HepG2 (cell line): ENCODE results near the gene SOX12. TPM values are rescaled to one million over a fixed set of nuclear protein-coding genes. Genes with fewer than 3 reads are reported as not detected.

Experiments used
- ARHGAP35 ChIP-seq: sonication (generic); formaldehyde crosslinking; IDR thresholded peaks from 2 replicates; pipeline ENCODE4 v1.9.0; 2022; ENCODE audit warnings: mild to moderate bottlenecking, inconsistent platforms, moderate library complexity, missing genetic modification reagents, borderline replicate concordance
- CAMTA2 ChIP-seq: sonication (generic); formaldehyde crosslinking; IDR thresholded peaks from 2 replicates; pipeline ENCODE4 v1.4.0; 2020; ENCODE audit warnings: mild to moderate bottlenecking, missing genetic modification reagents, borderline replicate concordance
- CENPX ChIP-seq: sonication (generic); formaldehyde crosslinking; IDR thresholded peaks from 2 replicates; pipeline ENCODE4 v1.9.0; 2021; ENCODE audit warnings: mild to moderate bottlenecking, missing genetic modification reagents, moderate library complexity
- DR1 ChIP-seq: sonication (generic); formaldehyde crosslinking; IDR thresholded peaks from 2 replicates; pipeline ENCODE4 v1.8.0; 2021; ENCODE audit warnings: mild to moderate bottlenecking, missing genetic modification reagents, inconsistent platforms
- IKZF1 ChIP-seq: fragments of 450-650 bp; IDR thresholded peaks from 2 replicates; pipeline ENCODE4 v1.7.1; 2016
- NONO ChIP-seq, 2 experiments: fragments of 450-650 bp in 1 of 2; sonication (generic) in 1 of 2; formaldehyde crosslinking in 1 of 2; IDR thresholded peaks in 1 of 2; conservative IDR thresholded peaks in 1 of 2; 2 replicates each; pipeline versions ENCODE4 v1.6.1 to v1.8.0; 2017 to 2022; ENCODE audit warnings: mild to moderate bottlenecking in 1 of 2, missing genetic modification reagents in 1 of 2, moderate library complexity in 1 of 2
- NR2F6 ChIP-seq, 2 experiments: IDR thresholded peaks; 2 replicates each; pipeline ENCODE4 v1.6.1; 2016; ENCODE audit warnings: antibody characterized with exemption in 1 of 2, mild to moderate bottlenecking in 1 of 2
- ONECUT2 ChIP-seq: sonication (generic); formaldehyde crosslinking; IDR thresholded peaks from 2 replicates; pipeline ENCODE4 v1.4.0; 2020; ENCODE audit warnings: missing genetic modification reagents
- SIX1 ChIP-seq: sonication (generic); formaldehyde crosslinking; IDR thresholded peaks from 2 replicates; pipeline ENCODE4 v1.4.0; 2020; ENCODE audit warnings: missing genetic modification reagents, borderline replicate concordance
- SMAD9 ChIP-seq: sonication (generic); formaldehyde crosslinking; IDR thresholded peaks from 2 replicates; pipeline ENCODE4 v1.5.1; 2020; ENCODE audit warnings: mild to moderate bottlenecking, missing genetic modification reagents
- TAF1 ChIP-seq: sonication (generic); formaldehyde crosslinking; IDR thresholded peaks from 2 replicates; pipeline ENCODE4 v1.4.0; 2020; ENCODE audit warnings: missing genetic modification reagents
- WIZ ChIP-seq: sonication (generic); formaldehyde crosslinking; IDR thresholded peaks from 2 replicates; pipeline ENCODE4 v1.5.1; 2020; ENCODE audit warnings: mild to moderate bottlenecking, missing genetic modification reagents
- ZFP62 ChIP-seq: sonication (generic); formaldehyde crosslinking; IDR thresholded peaks from 2 replicates; pipeline ENCODE4 v1.4.0; 2020; ENCODE audit warnings: missing genetic modification reagents
- ZNF232 ChIP-seq: sonication (generic); formaldehyde crosslinking; IDR thresholded peaks from 2 replicates; pipeline ENCODE4 v1.4.0; 2020; ENCODE audit warnings: missing genetic modification reagents, borderline replicate concordance
- ZNF234 ChIP-seq: sonication (generic); formaldehyde crosslinking; conservative IDR thresholded peaks from 2 replicates; pipeline ENCODE4 v1.5.1; 2020; ENCODE audit warnings: mild to moderate bottlenecking, missing genetic modification reagents
- ZNF607 ChIP-seq: sonication (generic); formaldehyde crosslinking; IDR thresholded peaks from 2 replicates; pipeline ENCODE4 v1.5.1; 2020; ENCODE audit warnings: missing genetic modification reagents, mild to moderate bottlenecking, borderline replicate concordance
- ZNF652 ChIP-seq: IDR thresholded peaks from 2 replicates; pipeline ENCODE4 v1.6.1; 2016; ENCODE audit warnings: low read depth, borderline replicate concordance
- ZSCAN29 ChIP-seq: sonication (generic); formaldehyde crosslinking; conservative IDR thresholded peaks from 2 replicates; pipeline ENCODE4 v1.4.0; 2020; ENCODE audit warnings: mild to moderate bottlenecking, missing genetic modification reagents
- ZSCAN31 ChIP-seq: sonication (generic); formaldehyde crosslinking; IDR thresholded peaks from 2 replicates; pipeline ENCODE4 v1.5.0; 2020; ENCODE audit warnings: low read depth, mild to moderate bottlenecking, missing genetic modification reagents
- polyA plus RNA-seq, 8 experiments: library from polyadenylated mRNA; depleted of rRNA in 3 of 8; stranded (reverse) in 7 of 8; unstranded in 1 of 8; fragments of >200 nt; fragmentation: Illumina TruSeq in 4 of 8; extraction: Trizol in 4 of 8; gene quantifications; 2 replicates each; pipeline versions ENCODE4 v1.2.1 to v1.2.3, GENCODE V29; 2011 to 2016; ENCODE audit warnings: low read depth in 4 of 8, missing spikeins in 1 of 8, mixed read lengths in 1 of 8; ENCODE audit not compliant: insufficient read depth in 1 of 8
- total RNA-seq, 5 experiments: library from RNA; depleted of rRNA; stranded (reverse); fragments of >200 nt; fragmentation: Illumina TruSeq; extraction: Trizol; gene quantifications; 2 replicates each; pipeline ENCODE4 v1.2.3, GENCODE V29; 2016; ENCODE audit warnings: low read depth in 1 of 5
- TF ChIP-seq, protein P1 (sequence below): sonication (generic); formaldehyde crosslinking; IDR thresholded peaks from 2 replicates; pipeline ENCODE4 v1.9.0; 2021; ENCODE audit warnings: missing genetic modification reagents, borderline replicate concordance
- TF ChIP-seq, protein P2 (sequence below): sonication (generic); formaldehyde crosslinking; IDR thresholded peaks from 2 replicates; pipeline ENCODE4 v1.5.1; 2020; ENCODE audit warnings: missing genetic modification reagents, mild to moderate bottlenecking, borderline replicate concordance
- TF ChIP-seq, protein P3 (sequence below): sonication (generic); formaldehyde crosslinking; IDR thresholded peaks from 2 replicates; pipeline ENCODE4 v1.5.0; 2020; ENCODE audit warnings: mild to moderate bottlenecking, missing genetic modification reagents

The SOX12 gene
- total and polyA plus RNA-seq, 2 of the 13 experiments (the other 11 are each of a cell fraction or from before 2014, with no cell fraction given): 10.0 to 18.7 TPM

DNA sequence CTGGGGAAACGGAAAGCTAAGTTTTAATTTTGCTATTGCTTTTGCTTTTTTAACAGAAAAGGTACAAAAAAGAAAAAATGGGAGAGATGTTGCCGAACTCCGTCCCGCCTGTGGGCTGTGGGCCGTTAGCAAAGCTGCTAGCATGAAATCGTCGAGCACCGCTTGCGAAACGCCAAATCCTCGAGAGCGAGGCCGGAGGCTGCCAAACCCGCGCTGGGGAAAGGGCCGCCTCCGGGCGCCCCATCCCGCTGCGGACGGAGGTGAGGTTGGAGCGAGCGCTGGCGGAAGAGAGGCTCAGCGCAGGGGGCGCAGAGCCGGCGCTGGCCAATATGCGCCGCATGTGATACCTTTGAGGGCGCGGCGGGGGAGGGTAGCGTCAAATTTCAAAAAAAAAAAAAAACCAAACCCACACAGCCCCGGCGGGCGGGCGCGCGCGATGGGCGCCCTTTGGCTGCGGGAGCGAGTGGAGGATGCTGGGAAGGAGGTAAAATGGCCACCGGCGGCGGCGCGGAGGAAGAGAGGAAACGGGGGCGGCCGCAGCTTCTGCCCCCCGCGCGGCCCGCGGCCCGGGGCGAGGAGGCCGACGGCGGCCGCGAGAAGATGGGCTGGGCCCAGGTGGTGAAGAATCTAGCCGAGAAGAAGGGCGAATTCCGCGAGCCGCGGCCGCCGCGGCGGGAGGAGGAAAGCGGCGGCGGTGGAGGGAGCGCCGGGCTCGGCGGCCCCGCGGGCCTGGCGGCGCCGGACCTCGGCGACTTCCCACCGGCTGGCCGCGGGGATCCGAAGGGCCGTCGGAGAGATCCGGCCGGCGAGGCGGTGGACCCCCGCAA, 28.0 kb upstream of the SOX12 start, which contains the start of gene ZCCHC3 (continued):
- TF ChIP-seq, protein P1, sequence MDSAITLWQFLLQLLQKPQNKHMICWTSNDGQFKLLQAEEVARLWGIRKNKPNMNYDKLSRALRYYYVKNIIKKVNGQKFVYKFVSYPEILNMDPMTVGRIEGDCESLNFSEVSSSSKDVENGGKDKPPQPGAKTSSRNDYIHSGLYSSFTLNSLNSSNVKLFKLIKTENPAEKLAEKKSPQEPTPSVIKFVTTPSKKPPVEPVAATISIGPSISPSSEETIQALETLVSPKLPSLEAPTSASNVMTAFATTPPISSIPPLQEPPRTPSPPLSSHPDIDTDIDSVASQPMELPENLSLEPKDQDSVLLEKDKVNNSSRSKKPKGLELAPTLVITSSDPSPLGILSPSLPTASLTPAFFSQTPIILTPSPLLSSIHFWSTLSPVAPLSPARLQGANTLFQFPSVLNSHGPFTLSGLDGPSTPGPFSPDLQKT (CRISPR knock-in tag): peak; percentile 74; the same call in 1 of the 2 replicates
- TF ChIP-seq ZFP62 (CRISPR knock-in tag) (no peak), DR1 (CRISPR knock-in tag) (peak; percentile 97), NONO (IDR thresholded peaks at IDR 0.05) (no peak), NONO (CRISPR knock-in tag; conservative IDR thresholded peaks at IDR 0.05) (peak; percentile 95), SMAD9 (CRISPR knock-in tag) (peak; percentile 84; the same call in 1 of the 2 replicates), ONECUT2 (CRISPR knock-in tag) (peak; percentile 62; the same call in 1 of the 2 replicates), IKZF1 (no peak), ZNF607 (CRISPR knock-in tag) (peak; percentile 99), ZNF234 (CRISPR knock-in tag) (peak; percentile 98), CENPX (CRISPR knock-in tag) (no peak), ZSCAN31 (CRISPR knock-in tag) (peak; percentile 99), SIX1 (CRISPR knock-in tag) (peak; percentile 97), ZSCAN29 (peak; percentile 92), ZNF652 (CRISPR knock-in tag) (peak; percentile 70), ZNF232 (CRISPR knock-in tag) (peak; percentile 99), CAMTA2 (peak; percentile 88; the same call in 1 of the 2 replicates), NR2F6 (IDR thresholded peaks at IDR 0.05) (no peak), NR2F6 (CRISPR knock-in tag; IDR thresholded peaks at IDR 0.05) (peak; percentile 86), ARHGAP35 (CRISPR knock-in tag) (peak; percentile 98), TAF1 (CRISPR knock-in tag) (peak; percentile 97), WIZ (no peak)
- TF ChIP-seq, protein P2, sequence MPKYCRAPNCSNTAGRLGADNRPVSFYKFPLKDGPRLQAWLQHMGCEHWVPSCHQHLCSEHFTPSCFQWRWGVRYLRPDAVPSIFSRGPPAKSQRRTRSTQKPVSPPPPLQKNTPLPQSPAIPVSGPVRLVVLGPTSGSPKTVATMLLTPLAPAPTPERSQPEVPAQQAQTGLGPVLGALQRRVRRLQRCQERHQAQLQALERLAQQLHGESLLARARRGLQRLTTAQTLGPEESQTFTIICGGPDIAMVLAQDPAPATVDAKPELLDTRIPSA (CRISPR knock-in tag): peak; percentile 77; the same call in 1 of the 2 replicates
- TF ChIP-seq, protein P3, sequence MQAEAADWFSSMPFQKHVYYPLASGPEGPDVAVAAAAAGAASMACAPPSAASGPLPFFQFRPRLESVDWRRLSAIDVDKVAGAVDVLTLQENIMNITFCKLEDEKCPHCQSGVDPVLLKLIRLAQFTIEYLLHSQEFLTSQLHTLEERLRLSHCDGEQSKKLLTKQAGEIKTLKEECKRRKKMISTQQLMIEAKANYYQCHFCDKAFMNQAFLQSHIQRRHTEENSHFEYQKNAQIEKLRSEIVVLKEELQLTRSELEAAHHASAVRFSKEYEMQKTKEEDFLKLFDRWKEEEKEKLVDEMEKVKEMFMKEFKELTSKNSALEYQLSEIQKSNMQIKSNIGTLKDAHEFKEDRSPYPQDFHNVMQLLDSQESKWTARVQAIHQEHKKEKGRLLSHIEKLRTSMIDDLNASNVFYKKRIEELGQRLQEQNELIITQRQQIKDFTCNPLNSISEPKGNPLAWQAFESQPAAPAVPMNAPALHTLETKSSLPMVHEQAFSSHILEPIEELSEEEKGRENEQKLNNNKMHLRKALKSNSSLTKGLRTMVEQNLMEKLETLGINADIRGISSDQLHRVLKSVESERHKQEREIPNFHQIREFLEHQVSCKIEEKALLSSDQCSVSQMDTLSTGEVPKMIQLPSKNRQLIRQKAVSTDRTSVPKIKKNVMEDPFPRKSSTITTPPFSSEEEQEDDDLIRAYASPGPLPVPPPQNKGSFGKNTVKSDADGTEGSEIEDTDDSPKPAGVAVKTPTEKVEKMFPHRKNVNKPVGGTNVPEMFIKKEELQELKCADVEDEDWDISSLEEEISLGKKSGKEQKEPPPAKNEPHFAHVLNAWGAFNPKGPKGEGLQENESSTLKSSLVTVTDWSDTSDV (CRISPR knock-in tag): peak; percentile 97
